Lung (tissue), 12 donors: Measurements from ENCODE around the gene CUL3. TPM values are rescaled to one million over a fixed set of nuclear protein-coding genes. Genes with fewer than 3 reads are reported as not detected.
"Not testable (repeated sequence)": the region's sequence is repeated elsewhere in the genome, so short reads cannot be mapped to it uniquely, and the experiment has no call there.

Experiments
- ATAC-seq: fragments of 200-7000 bp; cut with Tn5 transposase; one replicate; pipeline ENCODE4 v1.9.1; 2020; ENCODE audit warnings: moderate number of reproducible peaks; ENCODE audit not compliant: insufficient read depth, low FRiP score
- DNase-seq, 3 donors: peaks; one replicate each; pipeline ENCODE4 v3.0.0-alpha.2; 2013 to 2017
- H3K27ac ChIP-seq, 2 donors: one replicate each; pipeline ENCODE4 v1.5.1; 2013; ENCODE audit warnings: mild to moderate bottlenecking in 2 of 2, moderate library complexity in 2 of 2, control low read depth in 1 of 2, inconsistent platforms in 1 of 2, low read depth in 1 of 2, low read length in 1 of 2
- H3K27me3 ChIP-seq, 3 donors: one replicate each; pipeline ENCODE4 v1.5.1; 2013; ENCODE audit warnings: low read length in 2 of 3; ENCODE audit not compliant: control insufficient read depth in 3 of 3, insufficient read depth in 3 of 3
- H3K36me3 ChIP-seq, 4 donors: one replicate each; pipeline ENCODE4 v1.5.1; 2013; ENCODE audit warnings: low read length in 4 of 4, mild to moderate bottlenecking in 1 of 4, moderate library complexity in 1 of 4; ENCODE audit not compliant: control insufficient read depth in 4 of 4, insufficient read depth in 4 of 4
- H3K4me1 ChIP-seq, 5 donors: one replicate each; pipeline ENCODE4 v1.5.1; 2013; ENCODE audit warnings: low read length in 5 of 5, mild to moderate bottlenecking in 2 of 5, moderate library complexity in 1 of 5; ENCODE audit not compliant: control insufficient read depth in 5 of 5, insufficient read depth in 5 of 5
- H3K4me3 ChIP-seq: one replicate; pipeline ENCODE4 v1.5.1; 2013; ENCODE audit warnings: mild to moderate bottlenecking, control low read depth, moderate library complexity
- H3K9ac ChIP-seq, 2 donors: one replicate each; pipeline ENCODE4 v1.5.1; 2013; ENCODE audit warnings: low read length in 2 of 2, control low read depth in 1 of 2; ENCODE audit not compliant: insufficient read depth in 1 of 2
- H3K9me3 ChIP-seq, 4 donors: one replicate each; pipeline ENCODE4 v1.5.1; 2013; ENCODE audit warnings: low read length in 3 of 4, mild to moderate bottlenecking in 1 of 4, moderate library complexity in 1 of 4; ENCODE audit not compliant: control insufficient read depth in 4 of 4, insufficient read depth in 3 of 4
- CTCF ChIP-seq: IDR thresholded peaks from 2 replicates; pipeline ENCODE4 v1.5.1; 2012; ENCODE audit warnings: mild to moderate bottlenecking; ENCODE audit errors: control extremely low read depth, extremely low read depth
- WGBS, 2 donors: extraction: QIAGEN DNeasy Blood & Tissue Kit; methylation state at CpG; one replicate each; pipeline ENCODE4 v1.1.7; 2013; 5-methylcytosine and 5-hydroxymethylcytosine counted together
- polyA plus RNA-seq, 2 donors: library from polyadenylated mRNA; stranded (reverse); fragments of 200-250 nt; gene quantifications; one replicate each; pipeline ENCODE4 v1.2.1, GENCODE V29; 2013
- total RNA-seq, 2 donors: library from RNA; depleted of rRNA in 1 of 2; stranded (reverse); fragments of >200 nt in 1 of 2; gene quantifications; one replicate each; pipeline ENCODE4 v1.2.1, GENCODE V29; 2014 to 2021
- donor health status: control.
- donor health status: control.
- donor health status: Bipolar disorder and iron deficiency.
- donor health status: healthy.
- donor health status: DM: yes; HTN: yes; CAD: no.

Gene CUL3
- total and polyA plus RNA-seq, 4 donors, result 45.5 to 120 (median 64.6) TPM

- 0 to 1% methylated on average over 36 to 50 of the region's 50 CpGs for WGBS, 2 donors
- peak; percentile 40 to 59 (median 55) for DNase-seq
- H3K36me3 ChIP-seq, result peaks cover 0 to 2% (median 0%) of the 10 kb centered on the region in 4 donors
- peak overlapping the region; percentile 67 to 76 for H3K9ac ChIP-seq
- no peaks in the 10 kb centered on the region for H3K27me3 ChIP-seq
- peaks cover 3 to 37% (median 13%) of the 10 kb centered on the region in 5 donors for H3K4me1 ChIP-seq
- no peaks in the 10 kb centered on the region for H3K9me3 ChIP-seq
- TF ChIP-seq CTCF, result no peak
- H3K4me3 ChIP-seq, result peak overlapping the region; percentile 98
- ATAC-seq, result no peak
- H3K27ac ChIP-seq, result peak overlapping the region; percentile 62 to 100
These were observed 915 bp downstream of the CUL3 start for GRCh38 chr2:224584111-224584784.

- DNase-seq, H3K4me3 ChIP-seq, H3K27me3 ChIP-seq, H3K27ac ChIP-seq, ATAC-seq, H3K36me3 ChIP-seq, H3K9me3 ChIP-seq: not testable (repeated sequence)
- Histone ChIP-seq H3K9ac (peak overlapping the region in 1 of 2 donors; percentile 67), H3K4me1 (peaks cover 3 to 40% (median 13%) of the 10 kb centered on the region in 5 donors)
- 95 to 97% methylated on average over 14 of the region's 14 CpGs for WGBS, 2 donors
These were observed 2.1 kb downstream of the CUL3 start for GRCh38 chr2:224583033-224583432.

GRCh38 chr2:224580248-224580647 is 4.9 kb downstream of the CUL3 start:
- WGBS, 2 donors, result 91 to 95% methylated on average over 12 of the region's 12 CpGs
- no peak for TF ChIP-seq CTCF
- no peak for ATAC-seq

GRCh38 chr2:224579411-224579810 is 5.8 kb downstream of the CUL3 start:
- DNase-seq (peak in 1 of 3 donors; percentile 27), ATAC-seq (no peak)
- Histone ChIP-seq H3K4me3 (no peak overlapping the region), H3K27ac (no peak overlapping the region), H3K4me1 (peaks cover 9 to 45% (median 28%) of the 10 kb centered on the region in 5 donors), H3K36me3 (peaks cover 0 to 2% (median 0%) of the 10 kb centered on the region in 4 donors), H3K27me3 (no peaks in the 10 kb centered on the region), H3K9ac (peak overlapping the region in 1 of 2 donors; percentile 23), H3K9me3 (no peaks in the 10 kb centered on the region)
- WGBS, 2 donors, result 5 to 13% methylated on average over 2 of the region's 2 CpGs
- no peak for TF ChIP-seq CTCF

More at GRCh38 chr2:224580248-224580647, 4.9 kb downstream of the CUL3 start:
- Histone ChIP-seq H3K9ac (no peak overlapping the region), H3K4me3 (no peak overlapping the region), H3K27me3 (no peaks in the 10 kb centered on the region), H3K9me3 (no peaks in the 10 kb centered on the region), H3K27ac (no peak overlapping the region), H3K36me3 (peaks cover 0 to 2% (median 0%) of the 10 kb centered on the region in 4 donors), H3K4me1 (peaks cover 9 to 37% (median 27%) of the 10 kb centered on the region in 5 donors)
- no peak for DNase-seq
